Measurements from ENCODE around the gene CYSLTR2. TPM values are rescaled to one million over a fixed set of nuclear protein-coding genes. Genes with fewer than 3 reads are reported as not detected.
"Not testable (repeated sequence)": the region's sequence is repeated elsewhere in the genome, so short reads cannot be mapped to it uniquely, and the experiment has no call there.

Gene CYSLTR2
- total RNA-seq, 4 donors from 2014 or later = 0.14 to 0.16 TPM; not detected in 2

DNA sequence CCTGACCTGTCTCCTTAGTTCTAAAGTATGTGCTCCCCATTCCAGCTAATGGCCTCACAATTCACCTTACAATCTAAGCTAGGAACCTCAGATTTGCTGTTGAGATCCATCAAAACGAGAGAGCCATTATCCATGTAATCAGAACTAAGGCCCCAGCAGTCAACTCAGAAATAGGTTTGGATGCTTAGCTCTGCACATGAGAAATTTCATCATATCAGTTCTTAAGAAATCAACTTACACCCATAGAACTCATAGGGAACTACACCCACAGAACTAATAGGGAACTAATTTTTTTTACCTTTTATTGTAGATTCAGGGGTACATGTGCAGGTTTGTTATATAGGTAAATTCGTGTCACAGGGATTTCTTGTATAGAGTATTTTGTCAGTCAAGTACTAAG, 28.7 kb downstream of the CYSLTR2 start:
- Histone ChIP-seq H3K4me3 (no peak overlapping the region), H3K27me3 (no peaks in the 10 kb centered on the region), H3K36me3 (no peaks in the 10 kb centered on the region), H3K4me1 (no peaks in the 10 kb centered on the region), H3K27ac (no peak overlapping the region), H3K9me3 (no peaks in the 10 kb centered on the region)
- TF ChIP-seq EP300 (IDR thresholded peaks at IDR 0.05; ENCODE audit: low read depth) (no peak), POLR2AphosphoS5 (IDR thresholded peaks at IDR 0.05) (no peak), POLR2A (IDR thresholded peaks at IDR 0.05) (no peak)
- TF ChIP-seq, protein P1, sequence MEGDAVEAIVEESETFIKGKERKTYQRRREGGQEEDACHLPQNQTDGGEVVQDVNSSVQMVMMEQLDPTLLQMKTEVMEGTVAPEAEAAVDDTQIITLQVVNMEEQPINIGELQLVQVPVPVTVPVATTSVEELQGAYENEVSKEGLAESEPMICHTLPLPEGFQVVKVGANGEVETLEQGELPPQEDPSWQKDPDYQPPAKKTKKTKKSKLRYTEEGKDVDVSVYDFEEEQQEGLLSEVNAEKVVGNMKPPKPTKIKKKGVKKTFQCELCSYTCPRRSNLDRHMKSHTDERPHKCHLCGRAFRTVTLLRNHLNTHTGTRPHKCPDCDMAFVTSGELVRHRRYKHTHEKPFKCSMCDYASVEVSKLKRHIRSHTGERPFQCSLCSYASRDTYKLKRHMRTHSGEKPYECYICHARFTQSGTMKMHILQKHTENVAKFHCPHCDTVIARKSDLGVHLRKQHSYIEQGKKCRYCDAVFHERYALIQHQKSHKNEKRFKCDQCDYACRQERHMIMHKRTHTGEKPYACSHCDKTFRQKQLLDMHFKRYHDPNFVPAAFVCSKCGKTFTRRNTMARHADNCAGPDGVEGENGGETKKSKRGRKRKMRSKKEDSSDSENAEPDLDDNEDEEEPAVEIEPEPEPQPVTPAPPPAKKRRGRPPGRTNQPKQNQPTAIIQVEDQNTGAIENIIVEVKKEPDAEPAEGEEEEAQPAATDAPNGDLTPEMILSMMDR (IDR thresholded peaks at IDR 0.05) = no peak
- in situ Hi-C loops (cut with MboI; ENCODE audit: low pct_ligation_motif_present in 1 of 4, low pct_unique_long_range_greater_than_20kb in 1 of 4, low sequenced_read_pairs in 3 of 4) = no loop called here
- 58 to 69% methylated on average over 2 of the region's 2 CpGs for WGBS, 2 donors (ENCODE audit: low coverage in 1 of 2)
- intact Hi-C loops (cut with DNase I; ENCODE audit: low total_unique reads) = no loop called here
- no peak for DNase-seq

DNA sequence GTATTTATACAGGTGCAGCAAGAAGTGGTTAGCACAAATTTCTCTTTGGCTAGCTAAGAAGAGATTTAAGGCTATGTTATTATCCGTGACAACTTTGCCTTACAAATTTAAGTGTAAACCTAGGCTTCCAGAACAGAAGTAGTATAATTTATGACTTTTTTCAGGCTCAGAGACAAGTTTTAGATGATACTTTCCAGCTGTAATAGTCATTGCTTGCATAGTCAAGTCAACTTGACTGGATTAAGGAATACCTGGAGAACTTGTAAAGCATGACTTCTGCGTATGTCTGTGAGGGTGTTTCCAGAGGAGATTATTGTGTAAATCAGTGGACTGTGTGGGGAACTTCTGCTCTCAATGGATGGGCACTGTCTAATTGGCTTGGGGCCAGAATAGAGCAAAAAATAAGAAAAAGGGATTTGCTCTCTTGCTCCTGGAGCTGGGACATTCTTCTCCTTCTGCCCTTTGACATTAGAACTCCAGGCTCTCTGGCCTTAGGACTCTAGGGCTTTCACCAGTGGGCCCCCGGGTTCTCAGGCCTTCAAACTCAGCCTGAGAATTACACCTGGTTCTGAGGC, 33.0 kb downstream of the CYSLTR2 start:
- Histone ChIP-seq H3K9me3 (no peaks in the 10 kb centered on the region), H3K36me3 (no peaks in the 10 kb centered on the region), H3K27ac (no peak overlapping the region), H3K4me3 (no peak overlapping the region), H3K27me3 (no peaks in the 10 kb centered on the region), H3K4me1 (no peaks in the 10 kb centered on the region)
- intact Hi-C loops (cut with DNase I; ENCODE audit: low total_unique reads) = no loop called here
- DNase-seq = no peak
- 60 to 69% methylated on average over 1 to 3 of the region's 3 CpGs for WGBS, 2 donors (ENCODE audit: low coverage in 1 of 2)
- TF ChIP-seq POLR2A (IDR thresholded peaks at IDR 0.05) = no peak
- TF ChIP-seq EP300 (IDR thresholded peaks at IDR 0.05; ENCODE audit: low read depth) = no peak
- TF ChIP-seq POLR2AphosphoS5 (IDR thresholded peaks at IDR 0.05) = no peak
- TF ChIP-seq, protein P1 (IDR thresholded peaks at IDR 0.05) = no peak
- in situ Hi-C loops (cut with MboI; ENCODE audit: low pct_ligation_motif_present in 1 of 4, low pct_unique_long_range_greater_than_20kb in 1 of 4, low sequenced_read_pairs in 3 of 4) = no loop called here

- Histone ChIP-seq H3K4me1 (no peaks in the 10 kb centered on the region), H3K36me3 (no peaks in the 10 kb centered on the region), H3K9me3 (no peaks in the 10 kb centered on the region), H3K27ac (no peak overlapping the region), H3K4me3 (no peak overlapping the region), H3K27me3 (no peaks in the 10 kb centered on the region)
- in situ Hi-C loops (cut with MboI; ENCODE audit: low pct_ligation_motif_present in 1 of 4, low pct_unique_long_range_greater_than_20kb in 1 of 4, low sequenced_read_pairs in 3 of 4) = no loop called here
- intact Hi-C loops (cut with DNase I; ENCODE audit: low total_unique reads) = no loop called here
- TF ChIP-seq POLR2AphosphoS5 (IDR thresholded peaks at IDR 0.05) (no peak), POLR2A (IDR thresholded peaks at IDR 0.05) (no peak), EP300 (IDR thresholded peaks at IDR 0.05; ENCODE audit: low read depth) (no peak)
- TF ChIP-seq, protein P1 (IDR thresholded peaks at IDR 0.05) = no peak
- 89 to 95% methylated on average over 3 of the region's 3 CpGs for WGBS, 2 donors (ENCODE audit: low coverage in 1 of 2)
- no peak for DNase-seq
Observed at GRCh38 chr13:48687249-48687648, 33.5 kb downstream of the CYSLTR2 start.

GRCh38 chr13:48693998-48694397, 40.3 kb downstream of the CYSLTR2 start:
- Histone ChIP-seq H3K4me1 (no peaks in the 10 kb centered on the region), H3K27me3 (no peaks in the 10 kb centered on the region), H3K9me3 (no peaks in the 10 kb centered on the region), H3K4me3 (no peak overlapping the region), H3K27ac (no peak overlapping the region), H3K36me3 (no peaks in the 10 kb centered on the region)
- 29 to 51% methylated on average over 3 of the region's 3 CpGs for WGBS, 2 donors (ENCODE audit: low coverage in 1 of 2)
- DNase-seq = no peak
- intact Hi-C loops (cut with DNase I; ENCODE audit: low total_unique reads) (no loop called here), in situ Hi-C loops (cut with MboI; ENCODE audit: low pct_ligation_motif_present in 1 of 4, low pct_unique_long_range_greater_than_20kb in 1 of 4, low sequenced_read_pairs in 3 of 4) (no loop called here)
- TF ChIP-seq POLR2A (IDR thresholded peaks at IDR 0.05) = no peak

GRCh38 chr13:48695776-48696175, 42.0 kb downstream of the CYSLTR2 start:
- H3K27ac ChIP-seq = no peak overlapping the region
- TF ChIP-seq POLR2A (IDR thresholded peaks at IDR 0.05) = no peak
- TF ChIP-seq, protein P1 (IDR thresholded peaks at IDR 0.05) = no peak
- TF ChIP-seq POLR2AphosphoS5 (IDR thresholded peaks at IDR 0.05) = no peak
- no peaks in the 10 kb centered on the region for H3K36me3 ChIP-seq
- H3K27me3 ChIP-seq = no peaks in the 10 kb centered on the region
- no peaks in the 10 kb centered on the region for H3K4me1 ChIP-seq
- H3K9me3 ChIP-seq = no peaks in the 10 kb centered on the region
- DNase-seq = no peak
- in situ Hi-C loops (cut with MboI; ENCODE audit: low pct_ligation_motif_present in 1 of 4, low pct_unique_long_range_greater_than_20kb in 1 of 4, low sequenced_read_pairs in 3 of 4) (no loop called here), intact Hi-C loops (cut with DNase I; ENCODE audit: low total_unique reads) (no loop called here)
- 80 to 90% methylated on average over 2 of the region's 2 CpGs for WGBS, 2 donors (ENCODE audit: low coverage in 1 of 2)
- no peak overlapping the region for H3K4me3 ChIP-seq

DNA sequence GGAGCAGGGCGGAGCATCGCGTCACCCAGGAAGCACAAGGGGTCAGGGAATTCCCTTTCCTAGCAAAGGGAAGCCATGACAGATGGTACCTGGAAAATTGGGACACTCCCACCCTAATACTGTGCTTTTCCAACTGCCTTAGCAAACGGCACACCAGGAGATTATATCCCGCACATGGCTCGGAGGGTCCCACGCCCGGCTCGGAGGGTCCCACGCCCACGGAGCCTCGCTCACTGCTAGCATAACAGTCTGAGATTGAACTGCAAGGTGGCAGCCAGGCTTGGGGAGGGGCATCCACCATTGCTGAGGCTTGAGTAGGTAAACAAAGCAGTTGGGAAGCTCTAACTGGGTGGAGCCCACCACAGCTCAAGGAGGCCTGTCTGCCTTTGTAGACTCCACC, 42.9 kb downstream of the CYSLTR2 start:
- H3K27ac ChIP-seq; intact Hi-C loops (cut with DNase I; ENCODE audit: low total_unique reads); H3K36me3 ChIP-seq; H3K4me3 ChIP-seq; H3K27me3 ChIP-seq; H3K4me1 ChIP-seq; H3K9me3 ChIP-seq; DNase-seq; in situ Hi-C loops (cut with MboI; ENCODE audit: low pct_ligation_motif_present in 1 of 4, low pct_unique_long_range_greater_than_20kb in 1 of 4, low sequenced_read_pairs in 3 of 4): not testable (repeated sequence)
- WGBS, 2 donors (ENCODE audit: low coverage in 1 of 2) = 88% methylated on average over 12 of the region's 12 CpGs; no CpG with 5 or more reads in 1 of the 2 donors

Measured in transverse colon (tissue), 4 donors.